Endothelial cell (in vitro differentiated cells): ENCODE measurements around the gene SCAI. TPM values are rescaled to one million over a fixed set of nuclear protein-coding genes. Genes with fewer than 3 reads are reported as not detected.
"Not testable (repeated sequence)": the region's sequence is repeated elsewhere in the genome, so short reads cannot be mapped to it uniquely, and the experiment has no call there.

ENCODE experiments used
- DNase-seq: peaks from one replicate; pipeline ENCODE4 v3.0.0; 2021; ENCODE audit warnings: low spot score
- H3K27ac Mint-ChIP-seq: one replicate; pipeline ENCODE4 v1.8.0; 2021; ENCODE audit warnings: mixed read lengths, inconsistent platforms; ENCODE audit not compliant: unreplicated experiment
- H3K27me3 Mint-ChIP-seq: one replicate; pipeline ENCODE4 v1.8.0; 2021; ENCODE audit warnings: mild to moderate bottlenecking, moderate library complexity, mixed read lengths, inconsistent platforms; ENCODE audit not compliant: unreplicated experiment
- H3K36me3 Mint-ChIP-seq: one replicate; pipeline ENCODE4 v1.8.0; 2021; ENCODE audit warnings: mild to moderate bottlenecking, low read depth, mixed read lengths, inconsistent platforms; ENCODE audit not compliant: unreplicated experiment
- H3K4me1 Mint-ChIP-seq: one replicate; pipeline ENCODE4 v1.8.0; 2021; ENCODE audit warnings: mild to moderate bottlenecking, mixed read lengths, inconsistent platforms; ENCODE audit not compliant: unreplicated experiment
- H3K4me3 Mint-ChIP-seq: one replicate; pipeline ENCODE4 v1.8.0; 2021; ENCODE audit warnings: mild to moderate bottlenecking, mixed read lengths, inconsistent platforms; ENCODE audit not compliant: unreplicated experiment
- H3K9me3 Mint-ChIP-seq: one replicate; pipeline ENCODE4 v1.8.0; 2021; ENCODE audit warnings: mixed read lengths, inconsistent platforms; ENCODE audit not compliant: unreplicated experiment
- CTCF ChIP-seq: fragments of 200-600 bp; sonication (generic); IDR thresholded peaks from one replicate; pipeline ENCODE4 v1.5.0; 2021; ENCODE audit warnings: antibody characterized with exemption; ENCODE audit not compliant: unreplicated experiment
- total RNA-seq: library from RNA; stranded (reverse); fragmentation: NEBNext Ultra II Directional; extraction: Animal tissue kit (Norgen Biotek cat#: 25700); gene quantifications from one replicate; pipeline ENCODE4 v1.2.1, GENCODE V29; 2021; ENCODE audit not compliant: unreplicated experiment

The SCAI gene
- total RNA-seq, 1 donor from 2014 or later = 12.3 TPM

GRCh38 chr9:125121146-125121545, 22.2 kb downstream of the SCAI start:
- no peak for DNase-seq
- Mint-ChIP-seq H3K4me1 (peaks cover 2% of the 10 kb centered on the region), H3K4me3 (no peak overlapping the region), H3K36me3 (peaks cover 9% of the 10 kb centered on the region), H3K27me3 (no peaks in the 10 kb centered on the region), H3K27ac (peak overlapping the region; percentile 42), H3K9me3 (no peaks in the 10 kb centered on the region)
- no peak for TF ChIP-seq CTCF

- Mint-ChIP-seq H3K4me3 (no peak overlapping the region), H3K36me3 (peaks cover 9% of the 10 kb centered on the region), H3K27me3 (no peaks in the 10 kb centered on the region), H3K4me1 (peaks cover 2% of the 10 kb centered on the region), H3K9me3 (no peaks in the 10 kb centered on the region), H3K27ac (no peak overlapping the region)
- no peak for DNase-seq
- TF ChIP-seq CTCF = no peak
Observed at GRCh38 chr9:125119643-125120286, 23.6 kb downstream of the SCAI start.

GRCh38 chr9:125118696-125119095, 24.6 kb downstream of the SCAI start:
- not testable (repeated sequence) for DNase-seq, H3K4me3 Mint-ChIP-seq, H3K4me1 Mint-ChIP-seq, H3K36me3 Mint-ChIP-seq, H3K27ac Mint-ChIP-seq, H3K27me3 Mint-ChIP-seq, H3K9me3 Mint-ChIP-seq

- DNase-seq, H3K9me3 Mint-ChIP-seq, H3K27ac Mint-ChIP-seq, H3K4me3 Mint-ChIP-seq, H3K4me1 Mint-ChIP-seq, H3K27me3 Mint-ChIP-seq: not testable (repeated sequence)
- H3K36me3 Mint-ChIP-seq = peaks cover 23% of the 10 kb centered on the region
Observed at GRCh38 chr9:125114503-125114902, 28.8 kb downstream of the SCAI start.

GRCh38 chr9:125110464-125110863, 32.9 kb downstream of the SCAI start:
- H3K36me3 Mint-ChIP-seq = peaks cover 21% of the 10 kb centered on the region
- no peak for TF ChIP-seq CTCF
- H3K4me1 Mint-ChIP-seq = peaks cover 3% of the 10 kb centered on the region
- H3K27me3 Mint-ChIP-seq = peaks cover 1% of the 10 kb centered on the region
- H3K27ac Mint-ChIP-seq = no peak overlapping the region
- no peak overlapping the region for H3K4me3 Mint-ChIP-seq
- DNase-seq = no peak
- H3K9me3 Mint-ChIP-seq = no peaks in the 10 kb centered on the region

GRCh38 chr9:125108541-125108940, 34.8 kb downstream of the SCAI start:
- DNase-seq, H3K4me1 Mint-ChIP-seq, H3K27ac Mint-ChIP-seq, H3K27me3 Mint-ChIP-seq, H3K4me3 Mint-ChIP-seq, H3K9me3 Mint-ChIP-seq: not testable (repeated sequence)
- H3K36me3 Mint-ChIP-seq = peaks cover 18% of the 10 kb centered on the region
